ENCODE results near the gene CCDC167. TPM values are rescaled to one million over a fixed set of nuclear protein-coding genes. Genes with fewer than 3 reads are reported as not detected.
"Not testable (repeated sequence)": the region's sequence is repeated elsewhere in the genome, so short reads cannot be mapped to it uniquely, and the experiment has no call there.

CCDC167 gene
- total RNA-seq, 1 experiment from 2014 or later, result 35.7 TPM

DNA sequence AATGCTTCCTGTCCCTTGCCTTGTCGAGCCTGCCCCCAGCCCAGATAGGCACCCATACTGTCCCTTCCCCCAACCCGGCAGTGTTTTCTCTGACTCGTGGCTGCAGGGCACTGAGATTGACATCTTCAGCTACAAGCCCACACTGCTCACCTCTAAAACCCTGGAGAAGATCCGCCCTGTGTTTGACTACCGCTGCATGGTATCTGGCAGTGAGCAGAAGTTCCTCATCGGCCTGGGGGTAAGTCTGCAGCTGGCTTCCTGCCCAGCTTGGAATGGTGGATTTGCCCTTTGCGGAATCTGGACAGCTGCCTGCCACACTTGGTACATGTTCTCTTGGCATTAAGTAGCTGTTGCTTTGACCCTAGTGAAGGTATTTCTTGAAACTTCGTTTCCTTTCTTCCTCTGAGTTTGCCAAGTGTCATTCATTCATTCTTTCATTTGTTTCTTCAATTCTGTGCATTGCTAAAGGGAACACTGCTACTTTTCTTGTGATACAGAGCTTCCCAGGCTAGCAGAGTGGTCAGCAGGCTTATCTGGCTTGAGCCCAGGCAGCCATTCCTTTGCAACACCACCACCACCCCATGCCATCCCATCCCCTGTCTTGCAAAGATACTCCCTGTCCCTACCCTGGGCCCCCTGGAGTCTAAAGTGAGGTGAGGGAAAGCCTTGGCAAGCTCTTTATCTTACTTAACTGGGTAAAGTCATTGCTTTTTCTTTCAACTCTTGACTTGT, 26.2 kb downstream of the CCDC167 start:
- no peak for DNase-seq (ENCODE audit: low spot score)

- no peak for DNase-seq (ENCODE audit: low spot score)
Measured at GRCh38 chr6:37467718-37468117, 32.0 kb downstream of the CCDC167 start.

DNA sequence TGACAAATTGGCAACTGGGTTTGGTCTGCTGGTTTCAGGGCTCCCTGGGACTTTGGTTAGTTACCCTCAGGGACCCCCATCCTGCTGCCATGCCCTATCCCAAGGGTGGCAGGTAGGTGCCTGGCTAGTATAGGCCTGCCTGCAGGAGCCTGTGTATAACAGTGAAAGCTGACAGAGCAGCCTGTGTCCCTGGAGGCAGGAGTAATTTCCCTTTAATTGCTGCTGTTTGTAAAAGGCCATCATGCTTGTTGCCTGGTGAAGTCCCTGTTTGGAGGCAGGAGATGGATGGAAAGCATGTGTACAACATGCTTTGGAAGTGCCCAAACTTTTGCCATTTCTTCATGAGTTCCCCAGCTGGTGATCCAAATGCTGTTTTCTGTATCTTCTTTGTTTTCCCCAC, 36.6 kb downstream of the CCDC167 start:
- DNase-seq (ENCODE audit: low spot score), result no peak

- no peak for DNase-seq (ENCODE audit: low spot score)
Measured at GRCh38 chr6:37460805-37461204, 38.9 kb downstream of the CCDC167 start.

GRCh38 chr6:37459981-37460800, 39.5 kb downstream of the CCDC167 start:
- no peak for DNase-seq (ENCODE audit: low spot score)

DNA sequence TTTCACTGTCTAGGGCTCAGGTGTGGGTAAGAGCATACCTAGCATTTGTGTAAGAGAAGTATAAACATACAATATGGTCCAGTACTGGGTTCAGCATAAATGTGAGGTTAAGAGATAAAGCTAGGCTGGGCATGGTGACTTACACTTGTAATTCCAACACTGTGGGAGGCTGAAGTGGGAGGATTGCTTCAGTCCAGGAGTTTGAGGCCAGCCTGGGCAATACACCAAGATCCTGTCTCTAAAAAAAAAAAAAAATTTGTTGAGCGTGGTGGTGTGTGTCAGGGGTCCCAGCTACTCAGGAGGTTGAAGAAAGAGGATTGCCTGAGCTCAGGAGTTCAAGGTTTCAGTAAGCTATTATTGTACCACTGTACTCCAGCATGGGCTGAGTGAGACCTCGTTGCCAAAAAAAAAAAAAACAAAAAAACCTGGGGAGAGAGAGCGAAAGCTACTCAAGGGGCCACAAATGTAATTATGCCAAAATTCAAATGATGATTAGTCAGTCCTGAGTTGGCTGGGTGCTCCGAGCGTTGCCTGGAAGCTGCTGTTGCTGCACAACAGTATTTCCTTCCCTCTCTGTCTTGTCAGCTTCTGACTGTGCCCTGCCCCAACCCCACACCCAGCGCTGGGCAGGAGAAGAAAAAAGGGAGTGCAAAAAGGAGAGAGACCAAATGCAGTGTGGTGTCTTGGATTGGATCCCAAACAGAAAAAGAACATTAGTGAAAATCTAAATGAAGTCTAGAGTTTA, 42.7 kb downstream of the CCDC167 start:
- DNase-seq (ENCODE audit: low spot score), result no peak

GRCh38 chr6:37456126-37456525, 43.6 kb downstream of the CCDC167 start:
- DNase-seq (ENCODE audit: low spot score), result no peak

- no peak for DNase-seq (ENCODE audit: low spot score)
Measured at GRCh38 chr6:37454420-37455140, 45.1 kb downstream of the CCDC167 start.

GRCh38 chr6:37452522-37452921, 47.2 kb downstream of the CCDC167 start:
- DNase-seq (ENCODE audit: low spot score), result no peak

- no peak for DNase-seq (ENCODE audit: low spot score)
Measured at GRCh38 chr6:37451441-37452193, 48.1 kb downstream of the CCDC167 start.

GRCh38 chr6:37449984-37450383, 49.7 kb downstream of the CCDC167 start:
- no peak for DNase-seq (ENCODE audit: low spot score)

DNA sequence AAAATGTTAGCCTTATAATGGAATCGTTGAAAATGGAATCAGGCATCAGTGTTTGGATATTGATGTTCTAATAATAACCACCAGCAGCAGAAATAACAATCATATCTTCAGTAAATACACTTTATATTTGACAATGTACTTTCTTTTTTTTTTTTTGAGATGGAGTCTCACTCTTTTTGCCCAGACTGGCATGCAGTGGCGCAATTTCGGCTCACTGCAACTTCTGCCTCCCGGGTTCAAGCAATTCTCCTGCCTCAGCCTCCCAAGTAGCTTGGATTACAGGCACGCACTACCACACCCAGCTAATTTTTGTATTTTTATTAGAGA, 56.5 kb downstream of the CCDC167 start:
- DNase-seq (ENCODE audit: low spot score), result not testable (repeated sequence)

GRCh38 chr6:37442416-37443215, 57.1 kb downstream of the CCDC167 start:
- no peak for DNase-seq (ENCODE audit: low spot score)

- DNase-seq (ENCODE audit: low spot score), result no peak
Measured at GRCh38 chr6:37441651-37442050, 58.0 kb downstream of the CCDC167 start.

DNA sequence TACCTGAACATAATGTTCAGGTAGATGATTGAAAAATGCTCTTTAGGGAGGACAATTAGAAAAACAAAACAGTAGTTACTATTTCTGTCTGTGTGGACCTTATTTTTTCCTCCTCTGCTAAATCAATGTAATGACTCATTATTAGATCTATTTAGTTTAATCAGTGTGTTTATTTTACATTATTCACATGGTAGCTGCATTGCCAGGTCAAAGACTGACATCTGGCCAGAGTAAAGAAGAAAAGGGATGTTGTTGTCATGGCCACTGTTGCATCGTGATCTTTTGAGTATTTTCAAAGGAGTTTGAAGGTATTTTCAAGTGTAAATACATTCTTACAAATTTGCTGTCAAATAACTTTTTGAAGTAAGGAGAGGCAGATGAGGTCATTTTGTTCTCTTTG, 60.8 kb downstream of the CCDC167 start:
- no peak for DNase-seq (ENCODE audit: low spot score)

- DNase-seq (ENCODE audit: low spot score), result no peak
Measured at GRCh38 chr6:37435816-37436215, 63.9 kb downstream of the CCDC167 start.

GRCh38 chr6:37435373-37435772, 64.3 kb downstream of the CCDC167 start:
- no peak for DNase-seq (ENCODE audit: low spot score)

- peak; percentile 19 for DNase-seq (ENCODE audit: low spot score)
Measured at GRCh38 chr6:37433657-37434271, 65.9 kb downstream of the CCDC167 start.

All from HT-29 (cell line).